HG03469 (cell line): ENCODE data around the gene RFC2.
"Not testable (repeated sequence)": the region's sequence is repeated elsewhere in the genome, so short reads cannot be mapped to it uniquely, and the experiment has no call there.

ENCODE experiments used
- ATAC-seq: cut with Tn5 transposase; IDR thresholded peaks from one replicate; pipeline ENCODE4 v1.9.1; 2021; ENCODE audit warnings: mild to moderate bottlenecking, moderate library complexity, moderate number of reproducible peaks; ENCODE audit not compliant: unreplicated experiment

The RFC2 gene

GRCh38 chr7:74219416-74219815 is 34.8 kb downstream of the RFC2 start:
- no peak for ATAC-seq

GRCh38 chr7:74218343-74218698 is 35.9 kb downstream of the RFC2 start:
- ATAC-seq = no peak

- no peak for ATAC-seq
These were observed 36.5 kb downstream of the RFC2 start for GRCh38 chr7:74217455-74218342.

DNA sequence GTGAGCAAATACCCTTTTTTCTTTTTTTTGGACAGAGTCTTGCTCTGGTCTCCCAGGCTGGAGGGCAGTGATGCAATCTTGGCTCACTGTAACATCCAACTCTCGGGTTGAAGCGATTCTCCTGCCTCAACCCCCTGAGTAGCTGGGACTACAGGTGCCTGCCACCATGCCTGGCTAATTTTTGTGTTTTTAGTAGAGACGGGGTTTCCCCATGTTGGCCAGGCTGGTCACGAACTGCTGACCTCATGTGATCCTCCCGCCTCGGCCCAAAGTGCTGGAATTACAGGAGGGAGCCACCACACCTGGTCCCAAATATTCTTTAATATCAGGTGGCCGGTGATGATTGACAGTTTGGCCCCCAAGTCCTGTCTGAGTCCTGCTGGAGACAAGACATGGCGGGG is 37.8 kb downstream of the RFC2 start:
- no peak for ATAC-seq

GRCh38 chr7:74215921-74216320 is 38.3 kb downstream of the RFC2 start:
- ATAC-seq = no peak

GRCh38 chr7:74214816-74215630 is 39.2 kb downstream of the RFC2 start:
- ATAC-seq = no peak

- ATAC-seq = no peak
These were observed 41.5 kb downstream of the RFC2 start for GRCh38 chr7:74212661-74213060.

DNA sequence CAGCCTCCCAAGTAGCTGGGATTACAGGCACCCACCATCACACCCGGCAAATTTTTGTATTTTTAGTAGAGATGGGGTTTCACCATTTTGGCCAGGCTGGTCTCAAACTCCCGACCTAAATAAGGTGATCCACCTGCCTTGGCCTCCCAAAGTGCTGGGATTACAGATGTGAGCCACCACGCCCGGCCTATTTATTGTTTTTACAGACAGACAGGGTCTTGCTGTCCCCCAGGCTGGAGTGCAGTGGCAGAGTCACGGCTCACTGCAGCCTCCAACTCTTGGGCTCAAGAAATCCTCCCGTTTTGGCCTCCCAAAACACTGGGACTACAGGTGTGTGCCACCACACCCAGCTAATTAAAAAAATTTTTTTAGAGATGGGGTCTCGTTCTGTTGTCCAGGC is 46.0 kb downstream of the RFC2 start:
- ATAC-seq = not testable (repeated sequence)

GRCh38 chr7:74207586-74207985 is 46.6 kb downstream of the RFC2 start:
- ATAC-seq = no peak

- no peak for ATAC-seq
These were observed 47.5 kb downstream of the RFC2 start for GRCh38 chr7:74206589-74207120.

DNA sequence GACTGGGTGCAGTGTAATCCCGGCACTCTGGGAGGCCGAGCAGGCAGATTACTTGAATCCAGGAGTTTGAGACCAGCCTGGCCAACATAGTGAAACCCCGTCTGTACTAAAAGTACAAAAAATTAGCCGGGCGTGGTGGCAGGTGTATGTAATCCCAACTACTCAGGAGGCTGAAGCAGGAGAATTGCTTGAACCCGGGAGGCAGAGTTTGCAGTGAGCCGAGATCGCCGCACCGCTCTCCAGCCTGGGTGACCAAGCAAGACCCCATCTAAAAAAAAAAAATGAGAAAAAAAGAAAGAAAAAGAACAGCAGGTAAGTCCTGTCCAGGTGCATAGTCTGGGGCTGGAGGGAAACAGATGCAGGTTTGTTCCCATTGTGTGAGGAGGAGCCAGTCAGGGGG is 48.1 kb downstream of the RFC2 start:
- ATAC-seq = not testable (repeated sequence)

DNA sequence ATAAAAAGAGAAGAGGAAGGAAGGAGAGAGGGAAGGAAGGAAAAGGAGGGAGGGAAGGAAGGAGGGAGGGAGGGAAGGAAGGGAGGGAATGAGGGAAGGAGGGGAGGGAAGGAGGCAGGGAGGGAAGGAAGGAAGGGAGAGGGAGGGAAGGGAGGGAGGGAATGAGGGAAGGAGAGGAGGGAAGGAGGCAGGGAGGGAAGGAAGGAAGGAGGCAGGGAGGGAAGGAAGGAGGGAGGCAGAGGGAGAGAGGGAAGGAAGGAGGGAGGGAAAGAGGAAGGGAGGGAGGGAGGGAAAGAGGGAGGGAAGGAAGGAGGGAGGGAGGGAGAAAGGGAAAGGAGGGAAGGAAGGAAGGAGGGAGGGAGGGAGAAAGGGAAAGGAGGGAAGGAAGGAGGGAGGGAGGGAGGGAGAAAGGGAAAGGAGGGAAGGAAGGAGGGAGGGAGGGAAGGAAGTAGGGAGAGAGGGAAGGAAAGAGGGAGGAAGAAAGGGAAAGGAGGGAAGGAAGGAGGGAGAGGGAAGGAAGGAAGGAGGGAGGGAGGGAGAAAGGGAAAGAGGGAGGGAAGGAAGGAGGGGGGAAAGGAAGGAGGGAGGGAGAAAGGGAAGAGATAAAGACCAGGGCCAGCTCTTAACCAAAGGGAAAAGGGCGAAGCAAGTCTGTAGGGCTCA is 50.1 kb downstream of the RFC2 start:
- ATAC-seq = no peak

DNA sequence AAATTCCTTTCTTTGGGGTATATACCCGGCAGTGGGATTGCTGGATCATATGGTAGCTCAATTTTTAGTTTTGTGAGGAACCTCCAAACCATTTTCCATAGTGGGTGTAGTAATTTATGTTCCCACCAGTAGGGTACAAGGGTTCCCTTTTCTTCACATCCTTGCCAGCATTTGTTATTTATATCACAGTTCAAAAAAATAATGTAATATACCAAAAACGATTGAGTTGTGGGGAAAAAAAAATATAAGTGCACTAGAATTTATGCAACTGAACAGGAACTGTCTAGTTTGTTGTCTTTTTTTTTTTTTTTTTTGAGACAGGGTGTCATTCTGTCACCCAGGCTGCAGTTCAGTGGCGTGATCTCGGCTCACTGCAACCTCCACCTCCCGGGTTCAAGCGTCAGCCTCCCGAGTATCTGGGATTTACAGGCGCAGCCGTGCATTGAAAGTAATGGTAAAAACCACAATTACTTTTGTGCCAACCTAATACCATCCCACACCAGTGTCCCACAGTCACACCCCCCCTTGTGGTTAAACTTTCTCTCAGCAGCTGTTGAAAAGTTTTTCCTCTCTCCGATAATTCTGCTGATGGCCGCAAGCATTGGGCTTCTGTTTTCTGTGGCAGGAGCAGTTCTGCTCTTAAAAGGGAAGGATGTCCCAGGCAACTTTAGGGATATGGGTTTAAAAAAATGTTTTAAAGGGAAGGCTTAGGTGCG is 51.2 kb downstream of the RFC2 start:
- ATAC-seq = no peak

- ATAC-seq = no peak
These were observed 54.4 kb downstream of the RFC2 start for GRCh38 chr7:74199551-74200355.

GRCh38 chr7:74197449-74198124 is 56.6 kb downstream of the RFC2 start:
- no peak for ATAC-seq

DNA sequence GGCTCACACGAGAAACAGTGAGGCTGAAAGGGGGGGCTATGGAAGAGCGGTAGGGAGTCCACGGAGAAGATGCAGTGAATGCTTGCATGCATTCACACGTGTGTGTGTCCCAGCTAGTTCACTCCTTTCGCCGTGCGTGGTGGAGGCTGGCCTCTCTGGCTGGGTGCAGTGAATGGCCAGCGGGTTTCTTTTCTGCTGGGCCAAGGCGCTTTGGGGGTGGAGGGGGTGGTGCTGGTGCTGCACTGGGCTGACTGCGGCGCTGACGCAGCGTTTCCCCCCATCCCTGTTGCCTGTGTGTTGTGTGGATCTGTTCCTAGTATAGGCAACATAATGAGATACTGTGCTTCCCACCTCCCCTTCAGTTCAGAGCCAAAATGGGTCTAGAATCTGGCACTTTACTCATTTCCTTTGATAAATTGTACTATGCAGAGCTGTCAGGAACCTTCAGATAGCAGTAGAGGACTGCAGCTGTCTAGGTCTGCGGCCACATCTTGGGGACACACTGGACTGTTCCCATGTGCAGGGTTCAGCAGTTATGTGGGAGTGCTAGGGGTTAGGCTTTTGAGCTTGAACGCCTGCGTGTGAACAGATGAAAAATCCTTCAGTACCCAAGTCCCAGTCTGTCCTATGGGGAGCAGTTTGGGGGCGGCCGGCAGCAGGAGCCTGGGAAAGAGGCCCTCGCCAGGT is 58.1 kb downstream of the RFC2 start:
- not testable (repeated sequence) for ATAC-seq

DNA sequence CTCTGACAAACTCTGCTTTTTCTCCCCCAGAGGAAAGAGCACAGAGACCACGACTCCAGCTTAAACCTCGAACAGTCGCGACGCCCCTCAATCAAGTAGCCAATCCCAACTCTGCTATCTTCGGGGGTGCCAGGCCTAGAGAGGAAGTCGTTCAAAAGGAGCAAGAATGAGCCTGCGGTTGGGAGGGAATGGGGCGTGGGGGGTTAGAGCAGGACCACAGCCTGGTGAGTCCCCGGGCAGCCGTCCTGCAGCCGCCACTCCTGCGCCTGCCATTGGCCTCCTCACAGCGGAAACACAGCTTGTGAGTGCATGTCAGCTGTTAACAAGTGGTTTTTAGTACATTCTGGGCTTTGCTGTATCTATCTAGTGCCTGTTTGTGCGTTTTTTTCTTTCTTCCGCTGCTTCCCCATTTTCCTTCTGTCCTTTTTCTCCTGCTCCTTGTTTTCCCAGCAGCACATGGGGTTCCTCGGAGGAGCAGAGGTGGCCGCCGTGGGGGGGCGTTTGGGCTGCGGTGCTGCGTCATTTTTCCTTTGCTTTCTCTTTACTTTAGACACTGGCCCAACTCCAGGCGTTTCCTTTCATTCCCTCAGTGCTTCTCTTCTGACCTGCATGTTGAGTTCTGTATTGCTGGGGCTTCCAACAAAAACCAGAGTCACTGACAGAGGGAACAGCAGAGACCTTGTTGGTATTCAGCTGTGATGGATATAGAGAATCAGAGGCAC is 58.9 kb downstream of the RFC2 start:
- ATAC-seq = not testable (repeated sequence)

DNA sequence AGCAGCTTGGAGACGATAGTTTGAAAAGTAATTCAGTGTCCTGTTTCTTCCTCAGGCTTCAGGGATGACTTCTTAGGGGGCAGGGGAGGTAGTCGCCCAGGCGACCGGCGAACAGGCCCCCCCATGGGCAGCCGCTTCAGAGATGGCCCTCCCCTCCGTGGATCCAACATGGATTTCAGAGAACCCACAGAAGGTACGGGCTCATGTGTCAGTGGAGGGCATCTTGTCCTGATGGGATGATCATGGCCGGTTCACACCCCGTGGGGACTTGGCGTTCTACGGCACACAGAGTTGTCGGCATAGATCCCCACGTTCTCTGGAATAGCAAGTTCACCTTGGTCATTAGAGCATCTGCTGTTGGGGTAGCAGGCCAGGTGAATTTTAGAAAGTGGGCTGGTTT is 59.5 kb downstream of the RFC2 start:
- no peak for ATAC-seq
